Measurements from ENCODE around the gene AP5Z1. TPM values are rescaled to one million over a fixed set of nuclear protein-coding genes. Genes with fewer than 3 reads are reported as not detected.

The AP5Z1 gene
- total RNA-seq, 1 donor from 2014 or later, result 111 TPM

GRCh38 chr7:4734587-4735345 lies 40.7 kb upstream of the AP5Z1 start:
- DNase-seq (no peak), ATAC-seq (ENCODE audit: low read depth) (no peak)
- H3K36me3 Mint-ChIP-seq (ENCODE audit: low read depth), result peaks cover 48% of the 10 kb centered on the region
- H3K9me3 Mint-ChIP-seq, result no peaks in the 10 kb centered on the region
- H3K4me1 Mint-ChIP-seq, result peaks cover 31% of the 10 kb centered on the region
- no peaks in the 10 kb centered on the region for H3K27me3 Mint-ChIP-seq
- ChIA-PET POLR2A (interaction anchor here (1.5 to 2.0 kb wide), 2 partner anchors 9 to 11 kb away, joined by 5 to 9 read pairs; no protein-coding TSS in a partner anchor), CTCF (no interaction called here)
- H3K27ac Mint-ChIP-seq, result no peak overlapping the region
- intact Hi-C loops (cut with micrococcal nuclease), result no loop called here
- H3K4me3 Mint-ChIP-seq, result no peak overlapping the region
- TF ChIP-seq CTCF (IDR thresholded peaks at IDR 0.05), result no peak

GRCh38 chr7:4737300-4737699 lies 38.1 kb upstream of the AP5Z1 start:
- TF ChIP-seq CTCF (IDR thresholded peaks at IDR 0.05), result no peak
- Mint-ChIP-seq H3K4me1 (peaks cover 31% of the 10 kb centered on the region), H3K4me3 (no peak overlapping the region), H3K36me3 (ENCODE audit: low read depth) (peaks cover 53% of the 10 kb centered on the region), H3K27ac (no peak overlapping the region), H3K9me3 (no peaks in the 10 kb centered on the region), H3K27me3 (no peaks in the 10 kb centered on the region)
- ATAC-seq (ENCODE audit: low read depth), result no peak
- intact Hi-C loops (cut with micrococcal nuclease), result no loop called here
- DNase-seq, result no peak
- POLR2A ChIA-PET, result interaction anchor here (0.7 kb wide), 1 partner anchor 58 kb away, joined by 6 read pairs; no protein-coding TSS in a partner anchor
- CTCF ChIA-PET, result no interaction called here

- DNase-seq, result no peak
- Mint-ChIP-seq H3K27ac (peak overlapping the region; percentile 46), H3K36me3 (ENCODE audit: low read depth) (peaks cover 53% of the 10 kb centered on the region), H3K9me3 (no peaks in the 10 kb centered on the region), H3K4me1 (peaks cover 37% of the 10 kb centered on the region), H3K27me3 (no peaks in the 10 kb centered on the region), H3K4me3 (no peak overlapping the region)
- POLR2A ChIA-PET, result no interaction called here
- no peak for TF ChIP-seq CTCF (IDR thresholded peaks at IDR 0.05)
- intact Hi-C loops (cut with micrococcal nuclease), result no loop called here
- no peak for ATAC-seq (ENCODE audit: low read depth)
- CTCF ChIA-PET, result no interaction called here
These were observed 36.5 kb upstream of the AP5Z1 start for GRCh38 chr7:4738711-4739527.

GRCh38 chr7:4739528-4739992 lies 35.9 kb upstream of the AP5Z1 start:
- Mint-ChIP-seq H3K27ac (peak overlapping the region; percentile 65), H3K4me1 (peaks cover 40% of the 10 kb centered on the region), H3K4me3 (no peak overlapping the region), H3K27me3 (no peaks in the 10 kb centered on the region), H3K9me3 (no peaks in the 10 kb centered on the region), H3K36me3 (ENCODE audit: low read depth) (peaks cover 52% of the 10 kb centered on the region)
- DNase-seq (no peak), ATAC-seq (ENCODE audit: low read depth) (no peak)
- intact Hi-C loops (cut with micrococcal nuclease), result no loop called here
- TF ChIP-seq CTCF (IDR thresholded peaks at IDR 0.05), result no peak
- ChIA-PET CTCF (no interaction called here), POLR2A (interaction anchor here (1.0 kb wide), 1 partner anchor 27 kb away, joined by 5 read pairs; no protein-coding TSS in a partner anchor)

GRCh38 chr7:4740796-4741195 lies 34.6 kb upstream of the AP5Z1 start:
- no peak for ATAC-seq (ENCODE audit: low read depth)
- no peak overlapping the region for H3K4me3 Mint-ChIP-seq
- H3K9me3 Mint-ChIP-seq, result no peaks in the 10 kb centered on the region
- TF ChIP-seq CTCF (IDR thresholded peaks at IDR 0.05), result no peak
- CTCF ChIA-PET, result no interaction called here
- H3K27me3 Mint-ChIP-seq, result no peaks in the 10 kb centered on the region
- no peak overlapping the region for H3K27ac Mint-ChIP-seq
- H3K4me1 Mint-ChIP-seq, result peaks cover 52% of the 10 kb centered on the region
- no peak for DNase-seq
- H3K36me3 Mint-ChIP-seq (ENCODE audit: low read depth), result peaks cover 46% of the 10 kb centered on the region
- POLR2A ChIA-PET, result interaction anchor here (1.0 kb wide), 1 partner anchor 58 kb away, joined by 4 read pairs; no protein-coding TSS in a partner anchor
- intact Hi-C loops (cut with micrococcal nuclease), result no loop called here

Measured in activated B cell treated with CpG ODN at 0.5 μM for 24 hours (primary cell).